ENCODE data around the gene HPD.
"Not testable (repeated sequence)": the region's sequence is repeated elsewhere in the genome, so short reads cannot be mapped to it uniquely, and the experiment has no call there.

Gene HPD

DNA sequence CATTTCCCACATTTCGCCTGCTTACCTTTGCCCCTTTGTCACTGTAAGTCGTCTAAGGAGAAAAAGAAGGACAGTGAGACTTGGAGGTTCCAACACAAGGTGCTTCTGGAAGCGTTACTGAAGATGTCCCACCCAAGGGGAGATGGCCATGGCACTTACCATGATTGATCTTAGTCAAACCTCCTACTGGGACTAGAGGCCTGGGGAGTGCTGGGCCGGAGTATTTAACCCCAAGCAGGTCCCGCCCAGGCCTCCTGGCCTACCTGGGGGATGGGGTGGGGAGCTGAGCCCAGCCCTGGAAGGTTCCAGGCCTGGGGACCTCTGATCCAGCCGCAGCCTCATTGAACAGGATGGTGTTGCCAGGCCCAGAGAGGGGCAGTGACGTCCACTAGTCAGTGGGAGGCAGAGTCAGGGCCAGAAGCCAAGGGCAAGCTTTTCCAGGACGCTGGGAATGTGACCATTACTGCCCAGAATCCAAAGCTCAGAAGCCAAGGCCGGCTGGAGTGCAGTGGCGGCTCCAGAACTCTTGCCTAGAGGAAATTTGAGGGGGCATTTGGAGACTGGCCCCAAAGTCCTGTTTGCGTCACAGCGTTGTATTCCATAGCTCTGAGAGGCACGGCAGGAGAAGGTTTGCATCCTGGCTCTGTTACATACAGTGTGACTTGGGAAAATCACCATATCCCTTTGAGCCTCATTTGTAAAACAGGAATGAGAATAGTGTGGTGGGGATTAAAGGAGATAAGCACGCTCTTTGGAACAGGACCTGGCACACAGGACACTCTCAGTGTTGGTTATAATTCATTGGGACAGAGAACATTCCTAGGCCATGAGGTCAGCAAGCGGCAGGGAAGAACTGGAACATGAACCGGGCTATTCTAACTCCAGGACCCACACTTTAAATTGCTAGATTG, at the start of gene HPD:
Gene HPD (minus strand): TSS at position 198 of the 911 bp plus-strand sequence. CDS start 36 bp downstream, at position 162.
- DNase-seq: no peak

DNA sequence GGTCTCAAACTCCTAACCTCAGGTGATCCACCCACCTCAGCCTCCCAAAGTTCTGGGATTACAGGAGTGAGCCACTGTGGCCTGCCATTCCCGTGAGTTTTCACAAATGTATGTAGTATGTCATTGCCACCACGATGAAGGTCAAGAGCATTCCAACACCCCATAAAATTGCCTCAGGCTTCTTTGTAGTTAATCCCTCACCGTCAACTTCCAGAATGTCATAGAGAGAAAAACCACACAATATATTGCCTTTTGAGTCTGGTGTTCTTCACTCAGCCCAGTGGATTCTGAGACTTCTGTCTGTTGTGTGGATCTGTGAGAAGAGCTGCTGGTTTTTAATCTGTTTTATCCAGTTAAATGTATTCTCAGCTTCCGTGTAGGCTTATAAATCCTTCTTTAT, 47.1 kb upstream of the HPD start:
- DNase-seq: no peak

DNA sequence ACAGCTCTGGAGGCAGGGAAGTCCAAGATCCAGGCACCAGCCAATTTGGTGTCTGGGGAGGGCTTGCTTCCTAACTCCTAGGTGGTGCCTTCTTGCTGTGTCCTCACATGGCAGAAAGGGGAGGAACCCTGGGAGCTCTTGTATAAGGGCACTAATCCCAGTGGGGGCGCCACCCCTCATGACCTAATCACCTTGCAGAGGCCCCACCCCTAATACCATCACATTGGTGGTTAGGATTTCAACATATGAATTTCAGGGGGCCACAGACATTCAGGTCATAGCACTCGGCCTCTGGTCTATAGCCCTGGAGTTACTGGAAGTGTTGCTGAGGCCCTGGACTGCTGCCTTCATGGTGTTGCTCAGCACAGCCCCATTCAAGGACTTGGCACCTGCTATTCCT, 44.5 kb upstream of the HPD start:
- no peak for DNase-seq

DNA sequence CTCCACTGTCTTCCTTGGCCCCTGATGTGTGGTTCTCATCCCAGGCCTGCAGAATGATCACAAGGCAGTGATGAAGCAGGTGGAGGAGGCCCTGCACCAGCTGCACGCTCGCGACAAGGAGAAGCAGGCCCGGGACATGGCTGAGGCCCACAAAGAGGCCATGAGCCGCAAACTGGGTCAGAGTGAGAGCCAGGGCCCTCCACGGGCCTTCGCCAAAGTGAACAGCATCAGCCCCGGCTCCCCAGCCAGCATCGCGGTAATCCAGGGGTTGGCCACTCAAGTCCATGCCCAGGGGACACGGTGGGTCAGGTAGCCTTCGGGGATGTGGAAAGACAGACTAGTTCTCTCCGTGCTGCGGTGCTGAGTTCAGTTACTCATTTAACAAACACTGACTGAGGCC, 40.9 kb upstream of the HPD start:
- DNase-seq: no peak

DNA sequence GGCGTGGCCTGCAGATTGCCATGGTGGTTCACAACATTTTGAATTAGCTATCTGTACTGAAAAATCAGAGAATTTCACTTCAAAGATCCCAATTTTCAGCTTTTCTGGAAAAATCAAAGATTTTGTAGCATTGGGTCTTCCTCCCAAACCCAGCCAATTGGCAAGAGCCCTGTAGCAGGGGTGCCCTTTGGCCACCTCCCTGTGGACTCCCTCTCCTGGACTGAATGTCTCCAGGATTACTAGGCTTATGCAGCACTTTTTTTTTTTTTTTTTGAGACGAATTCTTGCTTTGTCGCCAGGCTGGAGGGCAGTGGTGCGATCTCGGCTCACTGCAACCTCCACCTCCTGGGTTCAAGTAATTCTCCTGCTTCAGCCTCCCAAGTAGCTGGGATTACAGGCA, 39.6 kb upstream of the HPD start:
- no peak for DNase-seq

DNA sequence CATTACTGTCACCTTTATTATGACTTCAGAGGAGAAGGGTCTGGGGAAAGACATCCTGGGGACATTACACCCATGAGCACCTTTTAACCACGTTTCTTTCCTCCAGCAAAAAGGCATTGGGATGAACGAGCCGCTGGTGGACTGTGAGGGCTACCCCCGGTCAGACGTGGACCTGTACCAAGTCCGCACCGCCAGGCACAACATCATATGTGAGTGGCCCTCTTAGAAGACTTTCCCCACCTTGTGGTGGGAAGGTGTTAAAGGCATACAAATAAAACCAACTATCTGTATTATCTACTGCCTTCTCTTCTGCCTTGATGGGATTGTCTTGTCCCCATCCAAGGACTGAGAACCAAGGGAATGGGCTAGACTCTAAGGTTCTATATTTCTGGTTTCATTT, 36.0 kb upstream of the HPD start:
- no peak for DNase-seq

DNA sequence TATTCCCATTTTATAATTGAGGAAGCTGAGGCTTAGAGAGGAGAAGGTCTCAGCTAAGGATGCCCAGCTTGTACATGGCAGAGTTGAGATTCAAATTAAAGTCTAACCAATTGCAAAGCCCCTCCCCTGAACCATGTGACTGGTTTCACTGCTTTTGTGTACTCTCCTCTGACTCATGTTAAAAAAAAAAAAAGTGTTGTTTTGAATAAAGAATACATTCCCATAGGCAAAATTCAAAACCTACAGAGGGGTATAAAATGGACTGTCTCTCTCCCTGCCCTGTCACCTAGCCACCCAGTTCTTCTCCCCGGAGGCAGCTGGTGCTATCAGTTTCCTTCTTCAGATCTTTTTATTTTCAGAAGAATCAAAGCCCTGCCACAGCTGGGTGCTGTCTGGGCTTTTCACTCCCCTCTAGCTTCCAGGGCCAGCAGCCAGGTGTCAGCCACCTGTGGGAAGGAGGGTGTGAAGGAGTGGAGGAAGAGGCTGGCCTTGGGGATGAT, 35.4 kb upstream of the HPD start:
- no peak for DNase-seq

DNA sequence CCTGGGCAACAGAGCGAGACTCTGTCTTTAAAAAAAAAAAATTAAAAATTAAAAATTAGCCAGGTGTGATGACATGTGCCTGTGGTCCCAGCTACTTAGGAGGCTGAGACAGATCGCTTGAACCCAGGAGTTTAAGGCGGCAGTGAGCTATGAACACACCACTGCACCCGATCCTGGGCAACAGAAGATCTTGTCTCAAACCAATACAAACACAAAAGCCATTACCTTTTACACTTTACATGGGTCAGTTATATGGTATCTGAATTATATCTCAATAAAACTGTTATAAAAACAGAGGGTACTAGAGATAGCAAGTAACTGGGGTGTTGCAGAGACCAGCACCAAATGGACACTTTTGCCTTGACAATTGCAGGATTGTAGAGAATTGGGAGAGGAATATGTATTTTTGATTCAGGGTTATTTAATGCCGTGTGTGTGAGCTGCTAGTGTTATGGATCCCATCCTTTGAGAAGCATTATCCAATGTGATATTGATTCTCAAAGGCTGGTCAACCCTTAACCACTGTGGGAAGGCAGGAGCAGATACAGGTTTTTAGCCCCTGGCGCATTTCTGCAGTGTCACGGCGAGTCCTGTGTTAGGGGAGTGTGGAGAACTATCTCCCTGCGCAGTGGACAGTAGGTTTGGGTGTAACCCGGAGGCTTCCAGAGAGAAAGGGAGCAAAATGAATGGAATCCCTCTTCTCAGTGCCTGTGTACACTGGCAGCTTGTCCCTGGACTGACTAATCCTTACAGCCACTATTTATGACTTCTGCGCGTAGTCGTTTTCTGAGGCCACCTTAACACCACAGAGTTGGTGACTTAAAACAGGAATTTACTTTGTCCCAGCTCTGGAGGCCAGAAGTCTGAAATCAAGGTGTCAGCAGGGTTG, 34.3 kb upstream of the HPD start:
- DNase-seq: no peak

DNA sequence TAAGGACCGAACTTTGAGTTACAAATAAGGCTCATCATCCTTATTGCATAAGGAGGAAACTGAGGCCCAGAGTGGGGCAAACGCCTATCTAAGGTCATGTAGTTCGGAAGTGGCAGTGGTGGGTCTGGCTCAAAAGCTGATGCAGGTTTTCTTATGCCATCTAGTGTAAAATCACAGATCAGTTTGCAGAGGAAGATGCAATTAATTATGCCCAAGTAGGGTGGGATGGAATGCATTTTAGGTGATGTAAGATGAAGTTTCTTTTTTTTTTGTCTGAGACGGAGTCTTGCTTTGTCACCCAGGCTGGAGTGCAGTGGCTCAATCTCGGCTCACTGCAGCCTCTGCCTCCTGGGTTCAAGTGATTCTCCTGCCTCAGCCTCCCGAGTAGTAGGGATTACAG, 31.0 kb upstream of the HPD start:
- not testable (repeated sequence) for DNase-seq

DNA sequence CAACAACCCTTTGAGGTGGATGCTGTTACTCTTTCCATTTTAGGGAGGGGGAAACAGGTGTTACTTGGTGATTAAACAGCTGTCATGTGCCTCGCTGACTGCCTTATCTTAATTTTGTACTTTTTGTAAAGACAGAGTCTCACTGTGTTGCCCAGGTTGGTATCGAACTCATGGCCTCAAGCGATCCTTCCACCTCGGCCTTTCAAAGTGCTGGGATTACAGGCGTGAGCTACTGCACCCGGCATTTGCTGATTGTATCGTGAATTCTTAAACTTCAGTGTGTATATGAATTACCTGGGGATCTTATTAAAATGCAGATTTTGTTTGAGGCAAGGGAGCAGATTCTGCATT, 30.6 kb upstream of the HPD start:
- DNase-seq: no peak

DNA sequence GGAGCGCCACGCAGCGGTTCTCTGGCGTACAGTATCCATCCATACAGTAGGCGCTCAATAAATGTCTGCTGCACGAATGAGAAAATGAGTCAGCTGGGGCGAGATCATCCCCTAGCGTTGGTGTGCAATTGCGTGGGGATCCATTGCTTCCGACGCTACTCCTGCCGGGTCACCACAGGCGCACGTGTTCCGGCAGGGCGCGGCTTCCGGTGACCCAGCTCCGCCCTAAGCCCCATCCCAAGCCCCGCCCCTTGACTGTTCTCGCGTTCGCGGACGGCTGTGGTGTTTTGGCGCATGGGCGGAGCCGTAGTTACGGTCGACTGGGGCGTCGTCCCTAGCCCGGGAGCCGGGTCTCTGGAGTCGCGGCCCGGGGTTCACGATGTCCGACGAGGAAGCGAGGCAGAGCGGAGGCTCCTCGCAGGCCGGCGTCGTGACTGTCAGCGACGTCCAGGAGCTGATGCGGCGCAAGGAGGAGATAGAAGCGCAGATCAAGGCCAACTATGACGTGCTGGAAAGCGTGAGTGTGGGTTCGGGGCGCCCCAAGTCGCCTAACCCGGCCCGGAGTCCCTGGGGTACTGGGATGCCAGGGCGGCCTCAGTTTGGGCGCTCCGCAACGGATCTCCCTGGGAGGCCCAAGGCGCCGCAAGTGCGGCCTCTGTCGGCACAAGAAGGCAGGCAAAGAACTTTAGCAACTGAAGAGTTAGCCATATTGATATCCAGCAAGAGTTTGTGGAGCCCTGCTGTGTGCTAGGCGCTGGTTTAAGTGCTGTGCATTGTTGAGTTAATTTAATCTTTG, 30.0 kb upstream of the HPD start, which contains the start of gene PSMD9:
Gene PSMD9 (plus strand): TSS at position 313 of the 796 bp plus-strand sequence. CDS start 67 bp downstream, at position 380.
- DNase-seq: peak; percentile 99

DNA sequence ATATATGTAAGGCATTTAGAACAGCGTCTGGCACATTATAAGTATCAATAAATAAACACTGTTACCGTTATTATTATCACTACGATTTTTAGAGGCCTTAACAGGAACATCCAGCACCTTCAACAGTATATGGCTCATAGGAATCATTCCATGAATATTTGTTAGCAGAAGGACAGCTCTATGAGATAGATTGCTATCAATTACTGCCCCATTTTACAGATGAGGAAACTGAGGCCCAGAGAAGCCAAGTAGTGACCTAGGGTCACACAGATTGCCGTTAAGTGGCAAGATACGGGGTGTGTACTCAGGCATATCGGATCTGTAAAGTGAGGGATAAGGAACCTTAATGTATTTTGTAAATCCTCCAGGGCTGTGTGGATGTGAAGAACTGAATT, 29.4 kb upstream of the HPD start:
- DNase-seq: no peak

DNA sequence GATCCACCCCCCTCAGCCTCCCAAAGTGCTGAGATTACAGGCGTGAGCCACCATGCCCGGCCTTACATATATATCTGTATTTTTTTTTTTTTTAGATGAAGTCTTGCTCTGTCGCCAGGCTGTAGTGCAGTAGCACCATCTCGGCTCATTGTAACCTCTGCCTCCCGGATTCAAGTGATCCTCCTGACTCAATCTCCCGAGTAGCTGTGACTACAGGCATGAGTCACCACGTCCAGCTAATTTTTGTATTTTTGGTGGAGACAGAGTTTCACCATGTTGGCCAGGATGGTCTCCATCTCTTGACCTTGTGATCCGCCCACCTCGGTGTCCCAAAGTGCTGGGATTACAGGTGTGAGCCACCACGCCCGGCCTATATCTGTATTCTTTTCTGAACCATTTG, 26.5 kb upstream of the HPD start:
- not testable (repeated sequence) for DNase-seq

DNA sequence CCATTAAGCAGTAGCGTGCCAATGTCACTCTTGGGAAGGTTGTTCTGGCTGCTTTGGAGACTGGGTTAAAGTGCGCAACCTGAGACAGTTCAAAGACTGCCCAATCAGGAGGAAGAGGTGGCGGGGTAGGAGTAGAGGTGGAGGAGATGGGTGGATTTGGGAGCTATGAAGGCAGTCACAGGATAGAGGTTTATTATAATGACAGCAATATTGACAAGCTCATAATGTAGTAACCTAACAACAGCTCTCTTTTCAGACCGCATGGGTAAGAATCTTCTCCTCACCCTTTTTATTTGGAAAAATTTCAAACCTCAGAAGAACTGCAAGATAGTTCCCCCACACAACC, 24.6 kb upstream of the HPD start:
- DNase-seq: no peak

DNA sequence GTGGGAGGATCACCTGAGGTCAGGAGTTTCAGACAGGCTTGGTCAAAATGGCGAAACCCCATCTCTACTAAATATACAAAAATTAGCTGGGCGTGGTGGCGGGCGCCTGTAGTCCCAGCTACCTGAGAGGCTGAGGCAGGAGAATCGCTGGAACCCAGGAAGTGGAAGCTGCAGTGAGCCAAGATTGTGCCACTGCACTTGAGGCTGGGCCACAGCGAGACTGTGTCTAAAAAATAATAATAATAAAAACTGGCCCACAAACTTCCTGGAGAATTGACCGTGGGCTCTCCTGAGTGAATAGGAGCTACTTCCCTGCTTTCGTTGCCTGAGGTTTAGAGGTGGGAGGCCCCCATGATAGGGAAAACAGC, 17.4 kb upstream of the HPD start:
- not testable (repeated sequence) for DNase-seq

DNA sequence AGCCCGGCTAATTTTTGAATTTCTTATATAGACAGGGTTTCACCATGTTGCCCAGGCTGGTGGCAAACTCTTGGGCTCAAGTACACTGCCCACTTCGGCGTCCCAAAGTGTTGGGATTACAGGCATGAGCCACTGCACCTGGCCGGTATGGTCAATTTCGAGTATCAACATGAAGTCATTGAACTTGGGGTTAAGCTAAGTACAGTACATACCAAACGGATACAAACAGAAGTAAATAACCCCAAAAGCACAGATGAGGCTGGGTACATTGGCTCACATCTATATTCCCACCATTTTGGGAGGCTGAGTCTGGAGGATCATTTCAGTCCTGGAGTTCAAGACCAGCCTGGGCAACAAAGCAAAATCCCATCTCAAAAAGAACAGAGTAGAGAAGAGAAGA, 16.9 kb upstream of the HPD start:
- no peak for DNase-seq

DNA sequence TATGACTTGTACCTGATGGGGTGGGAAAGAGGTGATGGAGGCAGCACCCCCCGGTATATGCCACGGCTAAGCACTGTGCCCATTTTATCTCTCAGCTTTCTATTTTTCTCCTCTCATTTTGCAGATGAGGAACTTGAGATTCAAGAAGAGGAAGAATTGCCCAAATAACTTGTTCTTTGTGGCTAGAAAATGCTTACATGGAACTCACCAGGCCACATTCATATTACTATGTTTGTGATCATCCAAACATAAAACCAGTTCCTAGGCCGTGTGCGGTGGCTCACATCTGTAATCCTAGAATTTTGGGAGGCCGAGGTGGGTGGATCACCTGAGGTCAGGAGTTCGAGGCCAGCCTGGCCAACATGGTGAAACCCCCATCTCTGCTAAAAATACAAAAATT, 15.4 kb upstream of the HPD start:
- DNase-seq: no peak

DNA sequence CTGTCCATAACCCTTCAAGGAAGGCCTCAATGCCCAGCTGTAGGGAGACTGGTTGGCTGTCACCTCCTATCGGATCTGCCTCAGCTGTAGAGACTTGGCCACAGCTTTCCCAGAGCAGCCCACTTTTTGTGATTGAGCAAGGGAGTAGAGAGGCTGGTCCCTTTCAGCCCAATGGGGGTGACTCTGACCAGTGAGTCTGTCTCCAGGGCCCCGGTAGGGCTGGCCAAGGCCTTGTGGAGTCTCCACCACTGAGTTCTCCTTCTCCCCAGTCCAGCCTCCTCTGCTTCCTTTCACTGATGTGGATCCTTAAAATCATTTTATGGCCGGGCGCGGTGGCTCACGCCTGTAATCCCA, 14.5 kb upstream of the HPD start:
- no peak for DNase-seq

DNA sequence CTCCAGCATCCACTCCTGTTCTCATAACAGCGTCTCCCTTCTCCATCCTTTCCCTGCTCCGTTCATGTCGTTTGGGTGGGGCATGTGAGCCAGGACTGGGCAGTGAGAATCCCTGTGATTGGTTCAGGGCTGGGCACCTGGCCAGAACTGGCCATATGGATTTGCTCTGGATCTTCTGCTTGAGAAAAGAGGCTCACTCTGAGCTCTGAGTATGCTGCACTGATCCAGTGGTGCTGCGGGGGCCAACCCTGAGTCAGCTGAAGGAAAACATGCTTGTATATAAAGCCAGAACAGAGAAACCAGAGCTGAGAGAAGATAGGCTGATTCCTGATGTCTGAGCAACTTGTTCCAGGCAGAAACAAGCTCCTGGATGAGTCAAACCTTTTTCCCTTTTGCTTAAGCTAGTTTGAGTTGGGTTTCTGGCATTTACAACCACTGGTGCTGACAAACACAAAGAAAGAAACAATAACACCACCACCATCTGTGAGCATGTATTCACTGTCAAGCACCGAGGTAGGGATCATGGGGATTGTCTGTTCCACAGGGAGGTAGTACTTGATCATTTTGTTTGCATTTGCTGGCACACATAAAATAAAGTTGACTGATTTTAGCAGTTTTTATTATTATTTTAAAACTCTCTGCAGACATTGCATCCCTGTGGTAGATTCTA, 14.0 kb upstream of the HPD start:
- no peak for DNase-seq

DNA sequence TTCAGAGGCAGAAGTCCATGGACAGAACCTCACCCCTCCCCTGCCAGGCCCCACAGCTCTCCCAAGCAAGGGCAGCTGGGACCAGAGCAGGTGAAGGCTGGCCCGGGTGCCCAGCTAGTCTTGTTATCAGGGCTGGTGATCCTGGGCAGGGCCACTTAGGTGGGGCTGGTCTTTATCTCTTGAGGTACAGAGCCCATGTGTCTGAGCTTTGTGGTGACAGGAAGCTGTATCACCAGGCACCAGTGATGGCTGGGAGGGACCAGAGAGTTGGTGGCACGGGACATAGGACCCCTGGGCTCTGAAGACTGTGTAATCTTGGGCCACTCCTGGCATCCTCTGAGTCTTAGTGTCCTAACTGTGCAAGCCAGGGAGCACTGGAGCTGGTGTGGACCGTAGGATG, 12.8 kb upstream of the HPD start:
- no peak for DNase-seq

DNA sequence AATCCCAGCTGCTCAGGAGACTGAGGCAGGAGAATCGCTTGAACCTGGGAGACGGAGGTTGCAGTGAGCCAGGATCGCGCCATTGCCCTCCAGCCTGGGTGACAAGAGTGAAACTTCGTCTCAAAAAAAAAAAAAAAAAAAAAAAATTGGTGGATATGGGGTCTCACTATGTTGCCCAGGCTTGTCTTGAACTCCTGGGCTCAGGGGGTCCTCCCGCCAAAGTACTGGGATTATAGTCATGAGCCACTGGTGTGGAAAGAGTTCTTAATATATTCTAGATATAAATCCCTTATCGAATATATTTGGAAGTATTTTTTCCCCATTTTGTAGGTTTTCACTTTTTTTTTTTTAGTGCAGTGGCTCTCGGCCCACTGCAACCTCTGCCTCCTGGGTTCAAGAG, 10.6 kb upstream of the HPD start:
- DNase-seq: not testable (repeated sequence)

DNA sequence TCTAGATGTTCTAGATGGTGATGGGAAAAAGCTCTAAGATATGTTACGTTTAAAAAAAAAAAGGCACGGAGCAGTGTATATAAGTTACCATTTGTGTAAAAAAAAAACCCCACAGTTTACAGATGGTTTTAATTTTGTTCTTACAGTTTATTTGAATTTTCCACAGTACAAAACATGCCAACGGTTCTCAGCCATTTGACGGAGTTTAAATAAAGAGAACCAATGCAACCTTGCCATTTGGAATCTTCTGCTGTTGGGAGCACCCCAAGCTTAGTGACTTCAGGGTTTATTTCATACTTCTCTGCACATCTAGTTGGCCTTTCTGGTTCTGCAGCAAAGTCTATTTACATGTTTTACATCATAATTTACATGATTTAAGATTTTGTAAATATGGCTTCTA, 7.7 kb upstream of the HPD start:
- DNase-seq: no peak
